Measurements from ENCODE around the gene LGR5. TPM values are rescaled to one million over a fixed set of nuclear protein-coding genes. Genes with fewer than 3 reads are reported as not detected.

Gene LGR5
- total and polyA plus RNA-seq, 2 of the 13 experiments (the other 11 are each of a cell fraction or from before 2014, with no cell fraction given) = 37.0 to 121 TPM

DNA sequence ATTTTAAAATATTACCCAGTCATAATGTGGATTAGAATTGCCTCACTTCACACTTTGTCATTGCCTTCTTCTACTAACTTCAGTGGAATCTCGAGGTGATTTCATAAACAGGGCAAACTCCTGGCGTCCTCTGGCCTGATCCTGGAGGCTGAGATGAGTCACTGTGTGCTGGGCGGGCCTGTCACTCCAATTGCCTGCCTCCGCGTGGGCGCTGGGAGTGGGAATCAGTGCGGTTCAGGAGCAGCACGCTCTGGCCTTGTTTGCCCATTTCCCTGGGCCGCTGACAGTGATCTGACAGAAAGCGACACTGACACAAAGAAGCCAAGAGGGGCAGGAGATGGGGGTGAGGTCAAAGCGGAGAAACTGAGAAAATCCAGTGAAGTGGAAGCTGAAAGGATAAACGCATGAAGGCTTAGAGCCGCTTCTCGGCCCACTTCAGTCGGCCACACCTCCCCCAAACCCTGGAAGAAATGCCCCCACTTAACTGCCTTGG, 29.7 kb downstream of the LGR5 start (continued):
- TF ChIP-seq, protein P1, sequence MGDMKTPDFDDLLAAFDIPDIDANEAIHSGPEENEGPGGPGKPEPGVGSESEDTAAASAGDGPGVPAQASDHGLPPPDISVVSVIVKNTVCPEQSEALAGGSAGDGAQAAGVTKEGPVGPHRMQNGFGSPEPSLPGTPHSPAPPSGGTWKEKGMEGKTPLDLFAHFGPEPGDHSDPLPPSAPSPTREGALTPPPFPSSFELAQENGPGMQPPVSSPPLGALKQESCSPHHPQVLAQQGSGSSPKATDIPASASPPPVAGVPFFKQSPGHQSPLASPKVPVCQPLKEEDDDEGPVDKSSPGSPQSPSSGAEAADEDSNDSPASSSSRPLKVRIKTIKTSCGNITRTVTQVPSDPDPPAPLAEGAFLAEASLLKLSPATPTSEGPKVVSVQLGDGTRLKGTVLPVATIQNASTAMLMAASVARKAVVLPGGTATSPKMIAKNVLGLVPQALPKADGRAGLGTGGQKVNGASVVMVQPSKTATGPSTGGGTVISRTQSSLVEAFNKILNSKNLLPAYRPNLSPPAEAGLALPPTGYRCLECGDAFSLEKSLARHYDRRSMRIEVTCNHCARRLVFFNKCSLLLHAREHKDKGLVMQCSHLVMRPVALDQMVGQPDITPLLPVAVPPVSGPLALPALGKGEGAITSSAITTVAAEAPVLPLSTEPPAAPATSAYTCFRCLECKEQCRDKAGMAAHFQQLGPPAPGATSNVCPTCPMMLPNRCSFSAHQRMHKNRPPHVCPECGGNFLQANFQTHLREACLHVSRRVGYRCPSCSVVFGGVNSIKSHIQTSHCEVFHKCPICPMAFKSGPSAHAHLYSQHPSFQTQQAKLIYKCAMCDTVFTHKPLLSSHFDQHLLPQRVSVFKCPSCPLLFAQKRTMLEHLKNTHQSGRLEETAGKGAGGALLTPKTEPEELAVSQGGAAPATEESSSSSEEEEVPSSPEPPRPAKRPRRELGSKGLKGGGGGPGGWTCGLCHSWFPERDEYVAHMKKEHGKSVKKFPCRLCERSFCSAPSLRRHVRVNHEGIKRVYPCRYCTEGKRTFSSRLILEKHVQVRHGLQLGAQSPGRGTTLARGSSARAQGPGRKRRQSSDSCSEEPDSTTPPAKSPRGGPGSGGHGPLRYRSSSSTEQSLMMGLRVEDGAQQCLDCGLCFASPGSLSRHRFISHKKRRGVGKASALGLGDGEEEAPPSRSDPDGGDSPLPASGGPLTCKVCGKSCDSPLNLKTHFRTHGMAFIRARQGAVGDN (CRISPR knock-in tag; IDR thresholded peaks at IDR 0.05) = peak; percentile 52
- TF ChIP-seq SP5 (CRISPR knock-in tag; IDR thresholded peaks at IDR 0.05; ENCODE audit: borderline replicate concordance, low read depth) (peak; percentile 50; the same call in 1 of the 2 replicates), ZBTB33 (CRISPR knock-in tag; IDR thresholded peaks at IDR 0.05) (peak; percentile 96), SATB2 (CRISPR knock-in tag; IDR thresholded peaks at IDR 0.05) (no peak), RBM22 (optimal IDR thresholded peaks at IDR 0.05; ENCODE audit: low read length) (peak; percentile 45), SKIL (CRISPR knock-in tag; IDR thresholded peaks at IDR 0.05; ENCODE audit: borderline replicate concordance) (no peak), FOSL2 (CRISPR knock-in tag; IDR thresholded peaks at IDR 0.05) (peak; percentile 93), XRCC5 (optimal IDR thresholded peaks at IDR 0.05; ENCODE audit: low read length) (peak; percentile 26), KLF12 (CRISPR knock-in tag; IDR thresholded peaks at IDR 0.05; ENCODE audit: borderline replicate concordance) (no peak), PBX2 (CRISPR knock-in tag; IDR thresholded peaks at IDR 0.05) (0 out of 2 replicates have a peak, but pooled peaks have one; percentile 40), PAXIP1 (CRISPR knock-in tag; conservative IDR thresholded peaks at IDR 0.05) (no peak)
- TF ChIP-seq, protein P2, sequence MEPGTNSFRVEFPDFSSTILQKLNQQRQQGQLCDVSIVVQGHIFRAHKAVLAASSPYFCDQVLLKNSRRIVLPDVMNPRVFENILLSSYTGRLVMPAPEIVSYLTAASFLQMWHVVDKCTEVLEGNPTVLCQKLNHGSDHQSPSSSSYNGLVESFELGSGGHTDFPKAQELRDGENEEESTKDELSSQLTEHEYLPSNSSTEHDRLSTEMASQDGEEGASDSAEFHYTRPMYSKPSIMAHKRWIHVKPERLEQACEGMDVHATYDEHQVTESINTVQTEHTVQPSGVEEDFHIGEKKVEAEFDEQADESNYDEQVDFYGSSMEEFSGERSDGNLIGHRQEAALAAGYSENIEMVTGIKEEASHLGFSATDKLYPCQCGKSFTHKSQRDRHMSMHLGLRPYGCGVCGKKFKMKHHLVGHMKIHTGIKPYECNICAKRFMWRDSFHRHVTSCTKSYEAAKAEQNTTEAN (CRISPR knock-in tag; conservative IDR thresholded peaks at IDR 0.05) = no peak
